ENCODE results near the gene SPATA31D3. TPM values are rescaled to one million over a fixed set of nuclear protein-coding genes. Genes with fewer than 3 reads are reported as not detected.

Gene SPATA31D3
- polyA plus RNA-seq, 3 donors, result not detected

GRCh38 chr9:81969971-81970370 lies 26.7 kb downstream of the SPATA31D3 start:
- H3K4me2 ChIP-seq (replicated peaks; ENCODE audit: extremely low read depth, low read length, poor library complexity, severe bottlenecking), result no peak overlapping the region
- no peak overlapping the region for H3K4me3 Mint-ChIP-seq
- peaks cover 11 to 54% (median 24%) of the 10 kb centered on the region in 7 donors for H3K9me3 Mint-ChIP-seq
- no peaks in the 10 kb centered on the region for H3K36me3 Mint-ChIP-seq
- H3K4me3 ChIP-seq (replicated peaks in 1 of 3; ENCODE audit: low read depth in 2 of 3, low read length in 3 of 3), result no peak overlapping the region
- no peaks in the 10 kb centered on the region for H4K20me1 ChIP-seq (ENCODE audit: insufficient read depth, low read length)
- no peak for TF ChIP-seq CTCF (IDR thresholded peaks at IDR 0.05)
- no peaks in the 10 kb centered on the region for H3K27me3 ChIP-seq (ENCODE audit: control insufficient read depth in 2 of 2, insufficient read depth in 2 of 2, low read length in 2 of 2)
- H3K27me3 Mint-ChIP-seq (ENCODE audit: low read depth in 3 of 3), result peaks cover 0 to 3% (median 0%) of the 10 kb centered on the region in 3 donors
- no peak overlapping the region for H3K27ac ChIP-seq (ENCODE audit: low read depth in 1 of 2, low read length in 2 of 2)
- H3K9me3 ChIP-seq (replicated peaks in 1 of 2; ENCODE audit: control insufficient read depth in 1 of 2, insufficient read depth in 1 of 2, low read length in 2 of 2), result peaks cover 21 to 22% of the 10 kb centered on the region in 2 donors
- no peaks in the 10 kb centered on the region for H3K79me2 ChIP-seq (ENCODE audit: insufficient read depth, low read length)
- intact Hi-C loops (cut with micrococcal nuclease), result no loop called here
- H2AFZ ChIP-seq (ENCODE audit: insufficient read depth, low read depth, low read length, poor library complexity, severe bottlenecking), result no peak overlapping the region
- no peak for DNase-seq
- no peak overlapping the region for H3K27ac Mint-ChIP-seq
- no peak overlapping the region for H3K9ac ChIP-seq (ENCODE audit: insufficient read depth, low read length, poor library complexity, severe bottlenecking)
- H3K4me1 Mint-ChIP-seq, result no peaks in the 10 kb centered on the region
- no peaks in the 10 kb centered on the region for H3K4me1 ChIP-seq (ENCODE audit: control insufficient read depth in 1 of 2, insufficient read depth in 2 of 2, low read length in 2 of 2)
- no peaks in the 10 kb centered on the region for H3K36me3 ChIP-seq (replicated peaks in 1 of 2; ENCODE audit: control insufficient read depth in 1 of 2, insufficient read depth in 2 of 2, low read length in 2 of 2)

- H3K9me3 Mint-ChIP-seq, result peaks cover 11 to 53% (median 22%) of the 10 kb centered on the region in 7 donors
- Histone ChIP-seq H3K4me3 (replicated peaks in 1 of 3; ENCODE audit: low read depth in 2 of 3, low read length in 3 of 3) (no peak overlapping the region), H3K9me3 (replicated peaks in 1 of 2; ENCODE audit: control insufficient read depth in 1 of 2, insufficient read depth in 1 of 2, low read length in 2 of 2) (peaks cover 21 to 27% of the 10 kb centered on the region in 2 donors), H3K79me2 (ENCODE audit: insufficient read depth, low read length) (no peaks in the 10 kb centered on the region), H3K36me3 (replicated peaks in 1 of 2; ENCODE audit: control insufficient read depth in 1 of 2, insufficient read depth in 2 of 2, low read length in 2 of 2) (no peaks in the 10 kb centered on the region), H3K4me2 (replicated peaks; ENCODE audit: extremely low read depth, low read length, poor library complexity, severe bottlenecking) (no peak overlapping the region), H3K9ac (ENCODE audit: insufficient read depth, low read length, poor library complexity, severe bottlenecking) (no peak overlapping the region), H4K20me1 (ENCODE audit: insufficient read depth, low read length) (no peaks in the 10 kb centered on the region), H3K27me3 (ENCODE audit: control insufficient read depth in 2 of 2, insufficient read depth in 2 of 2, low read length in 2 of 2) (no peaks in the 10 kb centered on the region), H3K27ac (ENCODE audit: low read depth in 1 of 2, low read length in 2 of 2) (no peak overlapping the region), H3K4me1 (ENCODE audit: control insufficient read depth in 1 of 2, insufficient read depth in 2 of 2, low read length in 2 of 2) (no peaks in the 10 kb centered on the region), H2AFZ (ENCODE audit: insufficient read depth, low read depth, low read length, poor library complexity, severe bottlenecking) (no peak overlapping the region)
- intact Hi-C loops (cut with micrococcal nuclease), result no loop called here
- H3K36me3 Mint-ChIP-seq, result no peaks in the 10 kb centered on the region
- no peak for DNase-seq
- no peaks in the 10 kb centered on the region for H3K27me3 Mint-ChIP-seq (ENCODE audit: low read depth in 3 of 3)
- H3K4me1 Mint-ChIP-seq, result no peaks in the 10 kb centered on the region
- H3K4me3 Mint-ChIP-seq, result no peak overlapping the region
- no peak overlapping the region for H3K27ac Mint-ChIP-seq
- no peak for TF ChIP-seq CTCF (IDR thresholded peaks at IDR 0.05)
Measured at GRCh38 chr9:81971727-81972126, 28.4 kb downstream of the SPATA31D3 start.
